GM18526 (cell line): ENCODE results near the gene SPATA1.

Experiments used
- POLR2A ChIP-seq: IDR thresholded peaks from 3 replicates; pipeline ENCODE4 v1.6.1; 2011; ENCODE audit not compliant: insufficient read length; ENCODE audit errors: extremely low read depth

The SPATA1 gene

DNA sequence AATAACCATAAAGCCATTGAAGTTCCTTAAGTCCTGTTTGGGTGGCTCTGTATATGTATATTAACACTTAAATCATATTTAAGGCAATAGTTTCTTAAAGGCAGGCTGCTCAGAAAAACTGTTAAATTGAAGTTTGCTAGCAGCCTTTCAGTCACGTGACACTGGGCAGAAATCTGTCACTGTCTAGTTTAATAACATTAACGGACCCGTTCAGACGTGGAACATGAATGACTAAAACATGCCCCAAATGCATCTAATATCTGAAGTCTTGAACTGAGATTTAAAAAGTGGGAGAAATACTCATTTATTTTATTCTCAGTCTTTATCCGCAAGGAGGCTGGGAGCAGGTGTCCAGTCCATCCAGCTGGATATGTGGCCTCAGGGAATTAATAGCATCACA is 3.3 kb upstream of the SPATA1 start:
- TF ChIP-seq POLR2A, result no peak

DNA sequence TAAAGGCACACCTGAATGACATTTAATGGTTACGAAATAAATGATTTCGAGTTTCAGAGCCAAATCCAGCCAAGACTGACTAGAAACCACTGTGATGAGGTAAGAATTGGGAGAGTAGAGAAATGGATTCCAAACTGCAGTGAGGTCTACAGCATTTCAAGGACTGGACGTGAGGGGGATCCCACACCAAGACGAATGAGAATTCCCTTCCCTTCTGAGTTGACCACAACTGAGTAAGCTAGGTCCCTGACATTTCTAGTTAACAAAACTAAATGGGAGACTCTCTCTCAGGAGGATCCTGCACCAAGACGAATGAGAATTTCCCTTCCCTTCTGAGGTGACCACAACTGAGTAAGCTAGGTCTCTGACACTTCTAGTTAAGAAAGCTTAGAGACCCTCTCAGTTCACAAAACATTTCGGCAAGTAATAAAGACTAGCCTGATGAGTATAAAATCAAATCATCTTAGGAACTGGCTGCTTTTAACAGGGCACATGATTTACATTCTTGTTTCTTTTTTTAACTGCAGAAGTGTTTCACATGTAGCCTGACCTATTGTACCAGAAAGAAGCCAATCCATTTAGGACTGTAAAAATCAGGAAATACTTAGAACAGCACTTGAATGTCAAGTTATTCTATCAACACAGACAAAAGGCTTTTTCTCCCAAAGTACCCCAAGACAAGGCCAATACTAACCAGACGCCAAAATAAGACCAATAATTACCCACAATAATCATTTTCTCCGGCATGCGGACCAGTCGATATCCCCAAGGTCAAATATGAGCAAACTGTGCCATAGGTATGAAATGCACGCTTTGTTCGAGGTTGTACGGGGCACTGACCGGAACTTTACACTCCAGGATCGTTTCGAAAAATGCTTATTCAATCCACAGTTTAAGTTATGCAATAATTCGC is 1.4 kb upstream of the SPATA1 start:
- TF ChIP-seq POLR2A, result no peak

DNA sequence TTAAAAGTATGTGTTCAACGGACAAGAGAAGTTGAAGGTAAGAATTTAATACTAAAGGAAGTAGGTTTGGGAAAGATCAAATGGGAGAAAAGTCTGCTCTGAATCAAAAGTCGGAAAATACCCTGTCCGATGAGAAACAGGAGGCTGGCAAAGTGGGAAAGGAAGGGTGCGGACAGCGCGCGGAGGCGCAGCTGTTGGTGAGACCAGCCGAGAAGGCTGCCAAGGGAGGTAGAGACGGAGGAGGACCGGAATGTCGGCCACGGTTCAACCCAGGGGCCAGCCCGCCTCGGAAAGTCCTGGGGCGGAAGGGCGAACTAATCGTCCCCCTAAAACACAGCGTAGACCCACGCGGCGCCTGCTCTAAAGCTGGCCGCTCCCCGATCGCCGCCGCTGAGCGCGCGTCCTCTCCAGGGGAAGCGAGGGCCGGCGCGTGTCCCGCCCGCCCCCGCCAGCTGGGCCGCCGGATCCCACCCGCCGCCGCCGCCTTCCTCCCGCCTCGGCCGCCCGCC is 639 bp upstream of the SPATA1 start:
- peak; percentile 9 for TF ChIP-seq POLR2A

DNA sequence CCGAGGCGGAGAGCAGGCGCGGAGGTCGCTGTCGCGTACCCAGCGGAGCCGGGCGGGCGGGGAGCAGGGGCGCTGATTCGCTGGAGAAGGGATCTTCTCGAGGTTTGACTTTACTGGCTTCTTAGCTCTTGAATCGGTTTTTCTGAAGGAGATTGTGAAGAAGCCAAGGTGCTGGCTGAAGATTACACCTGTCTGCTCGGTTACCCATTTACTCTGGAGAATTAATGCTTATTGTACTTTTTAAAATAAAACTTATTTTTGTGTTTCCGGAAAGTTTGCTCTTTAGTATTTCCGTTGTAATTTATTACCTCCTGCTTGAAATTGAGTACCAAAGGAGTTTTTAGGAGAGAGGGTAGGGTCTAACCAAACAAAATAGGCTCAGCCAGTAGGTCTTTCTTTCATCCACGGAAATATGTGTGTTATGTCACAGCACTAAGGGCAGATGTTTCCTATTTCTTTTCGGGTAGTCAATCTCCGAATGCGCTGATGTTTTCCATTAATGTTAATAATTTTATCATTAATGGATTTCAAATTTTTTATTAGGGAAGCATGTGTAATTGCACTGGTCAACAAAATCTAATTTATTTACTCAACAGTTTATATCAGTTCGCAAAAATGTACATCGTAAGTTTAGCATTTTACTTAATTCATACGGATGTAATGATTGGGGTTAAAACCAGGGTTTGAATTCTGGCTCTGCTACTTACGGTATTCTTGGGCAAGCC is 705 bp downstream of the SPATA1 start:
- no peak for TF ChIP-seq POLR2A

DNA sequence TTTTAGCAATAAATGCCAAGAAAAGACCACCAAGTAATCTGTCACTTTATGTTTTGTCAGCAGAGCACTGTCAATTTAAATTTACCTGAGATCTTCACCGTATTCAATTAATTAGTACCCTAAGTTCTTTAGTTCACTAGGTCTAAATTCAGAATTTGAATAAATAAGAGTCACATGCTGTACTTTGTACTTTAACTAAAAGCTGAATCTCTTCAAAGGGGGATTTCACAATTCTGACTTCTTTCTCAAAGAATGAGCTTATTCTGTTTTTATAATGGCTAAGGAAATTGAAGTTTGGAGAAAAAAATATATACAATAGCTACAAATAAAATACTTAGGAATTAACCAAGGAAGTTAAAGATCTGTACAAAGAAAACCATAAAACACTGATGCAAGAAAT is 2.3 kb downstream of the SPATA1 start:
- no peak for TF ChIP-seq POLR2A

DNA sequence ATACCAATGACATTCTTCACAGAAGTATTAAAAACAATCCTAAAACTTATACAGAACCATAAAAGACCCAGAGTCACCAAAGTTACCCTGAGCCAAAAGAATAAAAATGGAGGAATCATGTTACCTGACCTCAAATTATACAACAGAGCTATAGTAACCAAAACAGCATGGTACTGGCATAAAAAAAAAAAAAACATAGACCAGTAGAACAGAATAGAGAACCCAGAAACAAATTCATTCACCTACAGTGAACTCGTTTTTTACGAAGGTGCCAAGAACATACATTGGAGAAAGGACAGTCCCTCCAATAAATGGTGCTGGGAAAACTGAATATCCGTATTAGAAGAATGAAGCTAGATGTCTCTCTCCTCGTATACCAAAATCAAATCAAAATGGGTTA is 2.8 kb downstream of the SPATA1 start:
- no peak for TF ChIP-seq POLR2A

DNA sequence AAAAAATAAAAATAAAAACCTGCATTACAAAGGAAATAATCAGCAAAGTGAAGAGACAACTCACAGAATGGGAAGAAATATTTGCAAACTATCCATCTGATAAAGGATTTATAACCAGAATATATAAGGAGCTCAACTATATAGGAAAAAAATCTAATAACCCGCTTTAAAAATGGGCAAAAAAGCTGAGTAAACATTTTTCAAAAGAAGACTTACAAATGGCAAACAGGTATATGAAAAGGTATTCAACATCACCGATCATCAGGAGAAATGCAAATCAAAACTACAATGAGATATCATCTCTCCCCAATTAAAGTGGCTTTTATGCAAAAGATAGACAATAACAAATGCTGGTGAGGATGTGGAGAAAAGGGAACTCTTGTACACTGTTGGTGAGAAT is 4.0 kb downstream of the SPATA1 start:
- TF ChIP-seq POLR2A, result no peak

DNA sequence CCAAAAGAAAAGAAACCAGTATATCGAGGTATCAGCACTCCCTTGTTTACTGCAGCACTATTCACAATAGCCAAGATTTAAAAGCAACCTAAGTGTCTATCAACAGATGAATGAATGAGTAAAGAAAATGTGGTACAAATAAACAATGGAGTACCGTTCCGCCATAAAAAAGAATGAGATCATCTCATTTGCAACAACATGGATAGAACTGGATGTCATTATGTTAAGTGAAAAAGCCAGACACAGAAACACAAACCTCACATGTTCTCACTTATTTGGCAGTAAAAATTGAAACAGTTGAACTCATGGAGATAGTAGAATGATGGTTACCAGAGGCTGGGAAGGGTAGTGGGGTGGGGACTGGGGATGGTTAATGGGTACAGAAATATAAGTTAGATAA is 4.5 kb downstream of the SPATA1 start:
- TF ChIP-seq POLR2A, result no peak

DNA sequence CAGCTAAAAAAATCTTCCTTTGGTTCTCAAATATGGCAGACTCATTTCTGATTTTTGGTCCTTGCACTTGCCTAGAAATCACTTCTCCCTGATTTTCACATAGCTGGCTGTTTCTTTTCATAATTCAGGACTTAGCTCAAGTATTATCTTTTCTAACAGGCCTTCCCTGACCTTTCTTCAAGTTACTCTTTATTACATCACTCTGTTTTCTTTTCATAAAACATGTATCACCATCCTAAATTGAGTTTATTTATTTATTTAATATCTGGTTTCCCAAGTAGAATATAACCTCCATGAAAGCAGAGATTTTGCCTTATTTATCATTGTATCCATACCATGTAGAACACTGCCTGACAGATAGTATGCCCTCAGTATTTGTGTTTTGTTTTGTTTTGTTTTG is 18.4 kb downstream of the SPATA1 start:
- TF ChIP-seq POLR2A, result no peak

DNA sequence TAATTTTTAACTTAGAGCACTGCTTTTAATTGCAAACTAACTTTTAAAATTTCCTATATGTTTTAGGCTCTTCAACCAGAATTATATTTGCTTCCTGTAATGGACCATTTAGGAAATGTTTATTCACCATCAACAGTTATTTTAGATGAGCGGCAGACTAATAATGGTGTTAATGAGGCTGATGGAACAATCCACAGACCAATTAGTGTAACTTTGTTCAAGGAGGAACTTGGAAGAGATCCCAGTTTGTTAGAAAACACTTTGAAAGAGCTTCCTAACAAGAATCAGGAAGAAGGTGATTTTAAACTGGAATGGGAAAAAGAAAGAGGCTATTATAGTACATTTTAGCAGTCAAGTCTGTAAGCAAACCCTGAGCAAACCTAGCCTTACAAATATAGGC is 19.6 kb downstream of the SPATA1 start:
- no peak for TF ChIP-seq POLR2A

DNA sequence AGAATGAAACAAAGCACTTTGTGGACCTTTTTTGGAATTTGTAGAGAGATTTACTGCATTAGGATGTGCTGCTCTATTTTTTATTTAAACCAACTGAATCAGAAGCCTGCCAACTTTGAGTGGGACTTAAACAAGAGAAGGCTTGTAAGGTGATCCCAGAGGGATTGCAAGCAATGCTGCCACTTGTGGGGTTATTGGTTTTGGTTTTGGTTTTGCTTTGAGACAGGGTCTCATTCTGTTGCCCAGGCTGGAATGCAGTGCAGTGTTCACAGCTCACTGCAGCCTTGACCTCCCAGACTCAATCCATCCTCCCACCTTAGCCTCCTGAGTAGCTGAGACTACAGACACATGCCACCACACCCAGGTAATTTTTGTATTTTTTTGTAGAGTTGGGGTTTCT is 32.4 kb downstream of the SPATA1 start:
- no peak for TF ChIP-seq POLR2A

DNA sequence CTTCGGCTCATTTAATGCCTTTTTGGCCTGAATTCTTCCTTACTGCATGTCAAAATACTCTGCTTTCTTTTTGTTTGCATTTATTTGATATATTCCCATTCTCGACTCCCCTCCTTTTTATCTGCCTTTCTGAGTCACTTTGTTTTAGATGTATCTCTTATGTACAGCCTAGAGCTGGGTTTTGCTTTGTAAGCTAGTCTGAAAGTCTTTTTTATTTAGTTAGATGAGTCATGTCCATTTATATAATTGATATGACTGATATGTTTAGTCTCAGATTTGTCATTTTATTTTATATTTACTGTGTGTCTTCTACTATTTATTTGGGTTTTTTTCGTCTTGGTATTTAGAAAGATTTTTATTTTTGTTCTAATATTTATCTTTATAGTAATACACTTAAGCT is 33.8 kb downstream of the SPATA1 start:
- TF ChIP-seq POLR2A, result no peak

DNA sequence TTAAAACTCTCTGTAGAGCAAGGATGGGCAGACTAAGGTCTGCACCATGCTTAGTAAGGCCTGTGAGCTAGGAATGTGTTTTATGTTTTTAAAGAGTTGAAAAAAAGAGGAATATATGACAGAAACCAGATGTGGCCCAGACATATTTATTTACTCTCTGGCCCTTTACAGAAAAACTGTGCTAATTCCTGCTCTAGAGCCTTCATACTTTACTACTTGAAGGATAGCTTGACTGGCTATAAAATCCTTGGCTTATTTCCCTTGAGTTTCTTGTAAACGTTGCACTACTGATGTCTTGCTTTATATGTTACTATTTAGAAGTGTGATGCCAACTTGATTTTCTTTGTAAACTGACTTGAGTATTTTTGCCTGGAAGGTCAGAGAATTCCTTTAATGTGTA is 34.6 kb downstream of the SPATA1 start:
- TF ChIP-seq POLR2A, result no peak

DNA sequence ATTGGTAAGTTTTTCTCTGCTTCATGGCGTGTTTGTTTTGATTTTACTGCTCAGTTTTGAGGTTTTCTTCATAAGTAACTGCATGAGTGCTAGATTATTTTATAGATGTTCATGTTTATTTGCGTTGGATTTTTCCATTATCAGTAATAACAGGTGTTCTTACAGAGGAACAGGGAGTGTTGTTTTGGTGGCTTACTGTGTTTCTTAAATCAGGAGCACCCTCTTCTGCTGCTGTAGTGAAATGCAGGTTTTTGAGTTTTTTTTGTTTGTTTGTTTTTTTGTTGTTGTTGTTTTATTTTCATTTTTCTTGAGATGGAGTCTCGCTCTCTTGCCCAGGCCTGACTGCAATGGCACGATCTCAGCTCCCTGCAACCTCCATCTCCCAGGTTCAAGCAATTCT is 35.5 kb downstream of the SPATA1 start:
- TF ChIP-seq POLR2A, result no peak

DNA sequence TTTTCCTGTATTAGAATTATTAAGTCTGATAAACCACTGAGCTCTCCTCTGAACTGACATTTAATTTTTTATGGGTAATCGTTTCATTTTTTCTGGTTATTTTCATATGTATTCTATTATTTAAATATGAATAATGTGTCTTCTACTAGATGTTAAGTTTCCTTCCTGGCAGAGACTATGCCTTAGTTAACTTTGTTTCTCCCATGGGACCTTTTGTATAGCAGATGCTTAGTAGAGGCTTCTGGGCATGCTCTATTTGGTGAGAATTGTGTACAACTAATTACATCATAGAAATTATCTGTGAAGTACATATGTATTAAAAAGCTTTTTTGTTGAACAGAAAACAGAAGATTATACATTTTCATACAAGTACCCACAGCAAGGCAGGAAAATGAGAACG is 44.6 kb downstream of the SPATA1 start:
- TF ChIP-seq POLR2A, result no peak

DNA sequence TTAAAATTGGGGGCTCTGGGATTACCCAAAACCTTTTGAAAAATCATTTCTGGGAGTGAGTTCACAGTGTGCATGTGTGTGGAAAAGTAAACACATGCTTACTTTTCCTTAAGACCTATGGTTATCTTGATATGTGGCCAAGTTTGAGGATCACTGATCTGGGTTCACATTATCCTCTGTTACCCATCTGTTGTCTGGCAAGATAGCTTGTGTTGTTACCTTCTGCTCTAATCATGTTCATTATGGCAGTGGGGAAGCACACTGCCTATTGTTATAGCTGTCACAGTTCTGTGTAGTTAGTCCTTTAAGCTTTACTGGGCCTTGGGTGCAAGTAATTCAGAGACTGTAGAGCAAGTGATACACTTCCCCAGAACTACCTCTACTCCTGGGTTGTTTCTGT is 63.0 kb downstream of the SPATA1 start:
- TF ChIP-seq POLR2A, result no peak

DNA sequence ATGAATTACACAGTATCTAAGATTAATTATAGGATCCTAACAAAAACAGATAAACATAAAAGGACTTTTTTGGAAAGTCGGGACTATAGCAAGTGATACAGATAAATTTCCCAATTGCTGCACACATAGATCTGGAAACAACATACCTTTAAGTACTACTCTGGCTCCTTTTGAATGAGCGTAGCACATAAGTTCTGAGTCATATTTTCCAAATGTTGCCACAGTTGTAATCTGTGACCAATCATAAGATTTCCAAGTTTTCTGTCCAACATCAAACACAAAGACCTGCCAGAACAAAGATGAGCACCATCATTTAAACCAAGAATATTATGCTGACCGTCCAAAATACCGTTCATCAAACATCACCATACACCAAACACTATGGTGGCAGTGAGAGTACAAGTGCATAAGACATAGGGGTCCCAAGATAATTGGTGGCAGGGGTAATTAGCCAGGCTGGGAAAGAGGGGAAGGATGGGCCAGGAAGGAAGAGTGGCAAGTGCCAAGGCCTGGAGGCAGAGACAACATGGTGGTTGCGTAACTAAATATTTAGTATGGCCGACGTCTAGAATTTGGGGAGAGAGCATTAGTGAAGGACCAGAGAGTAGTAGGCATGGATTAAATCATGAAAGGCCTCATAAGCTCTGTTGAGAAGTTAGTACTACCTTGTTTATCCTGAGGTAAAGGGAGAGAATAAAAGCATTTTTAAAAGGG is 64.4 kb downstream of the SPATA1 start:
- TF ChIP-seq POLR2A, result no peak
